ENCODE results near the gene LRP8. TPM values are rescaled to one million over a fixed set of nuclear protein-coding genes. Genes with fewer than 3 reads are reported as not detected.

LRP8 gene
- total and polyA plus RNA-seq, 2 donors from 2014 or later: 1.4 to 6.9 TPM

GRCh38 chr1:53349968-53350852 lies 22.3 kb upstream of the LRP8 start:
- no peaks in the 10 kb centered on the region for H3K36me3 ChIP-seq (ENCODE audit: control insufficient read depth in 2 of 3, insufficient read depth in 3 of 3, low read length in 3 of 3)
- no peak overlapping the region for H3K27ac ChIP-seq (ENCODE audit: low read depth in 2 of 2, low read length in 2 of 2)
- FAIRE-seq: no peak
- TF ChIP-seq, protein P1, sequence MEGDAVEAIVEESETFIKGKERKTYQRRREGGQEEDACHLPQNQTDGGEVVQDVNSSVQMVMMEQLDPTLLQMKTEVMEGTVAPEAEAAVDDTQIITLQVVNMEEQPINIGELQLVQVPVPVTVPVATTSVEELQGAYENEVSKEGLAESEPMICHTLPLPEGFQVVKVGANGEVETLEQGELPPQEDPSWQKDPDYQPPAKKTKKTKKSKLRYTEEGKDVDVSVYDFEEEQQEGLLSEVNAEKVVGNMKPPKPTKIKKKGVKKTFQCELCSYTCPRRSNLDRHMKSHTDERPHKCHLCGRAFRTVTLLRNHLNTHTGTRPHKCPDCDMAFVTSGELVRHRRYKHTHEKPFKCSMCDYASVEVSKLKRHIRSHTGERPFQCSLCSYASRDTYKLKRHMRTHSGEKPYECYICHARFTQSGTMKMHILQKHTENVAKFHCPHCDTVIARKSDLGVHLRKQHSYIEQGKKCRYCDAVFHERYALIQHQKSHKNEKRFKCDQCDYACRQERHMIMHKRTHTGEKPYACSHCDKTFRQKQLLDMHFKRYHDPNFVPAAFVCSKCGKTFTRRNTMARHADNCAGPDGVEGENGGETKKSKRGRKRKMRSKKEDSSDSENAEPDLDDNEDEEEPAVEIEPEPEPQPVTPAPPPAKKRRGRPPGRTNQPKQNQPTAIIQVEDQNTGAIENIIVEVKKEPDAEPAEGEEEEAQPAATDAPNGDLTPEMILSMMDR (IDR thresholded peaks at IDR 0.05; ENCODE audit: borderline replicate concordance, extremely low read depth, insufficient read depth): no peak
- intact Hi-C loops (cut with DNase I): no loop called here
- no peaks in the 10 kb centered on the region for H3K9me3 ChIP-seq (ENCODE audit: control insufficient read depth in 2 of 3, insufficient read depth in 1 of 3, low read length in 3 of 3)
- DNase-seq: peak in 2 of 5 donors; percentile 23 to 28
- no peaks in the 10 kb centered on the region for H3K27me3 ChIP-seq (ENCODE audit: control insufficient read depth, insufficient read depth, low read length)
- H3K4me1 ChIP-seq (ENCODE audit: control insufficient read depth in 2 of 3, insufficient read depth in 2 of 3, low read depth in 1 of 3, low read length in 3 of 3): no peaks in the 10 kb centered on the region
- H3K9ac ChIP-seq (ENCODE audit: low read length in 3 of 3): no peak overlapping the region
- no peak overlapping the region for H3K4me3 ChIP-seq (ENCODE audit: low read length in 3 of 3)

- Histone ChIP-seq H3K4me1 (ENCODE audit: control insufficient read depth in 2 of 3, insufficient read depth in 2 of 3, low read depth in 1 of 3, low read length in 3 of 3) (no peaks in the 10 kb centered on the region), H3K27ac (ENCODE audit: low read depth in 2 of 2, low read length in 2 of 2) (no peak overlapping the region), H3K9me3 (ENCODE audit: control insufficient read depth in 2 of 3, insufficient read depth in 1 of 3, low read length in 3 of 3) (no peaks in the 10 kb centered on the region), H3K4me3 (ENCODE audit: low read length in 3 of 3) (no peak overlapping the region), H3K27me3 (ENCODE audit: control insufficient read depth, insufficient read depth, low read length) (no peaks in the 10 kb centered on the region), H3K9ac (ENCODE audit: low read length in 3 of 3) (no peak overlapping the region), H3K36me3 (ENCODE audit: control insufficient read depth in 2 of 3, insufficient read depth in 3 of 3, low read length in 3 of 3) (no peaks in the 10 kb centered on the region)
- peak in 2 of 5 donors; percentile 10 to 24 for DNase-seq
- TF ChIP-seq, protein P1 (IDR thresholded peaks at IDR 0.05; ENCODE audit: borderline replicate concordance, extremely low read depth, insufficient read depth): no peak
- FAIRE-seq: no peak
- intact Hi-C loops (cut with DNase I): no loop called here
Observed at GRCh38 chr1:53349369-53349835, 21.5 kb upstream of the LRP8 start.

DNA sequence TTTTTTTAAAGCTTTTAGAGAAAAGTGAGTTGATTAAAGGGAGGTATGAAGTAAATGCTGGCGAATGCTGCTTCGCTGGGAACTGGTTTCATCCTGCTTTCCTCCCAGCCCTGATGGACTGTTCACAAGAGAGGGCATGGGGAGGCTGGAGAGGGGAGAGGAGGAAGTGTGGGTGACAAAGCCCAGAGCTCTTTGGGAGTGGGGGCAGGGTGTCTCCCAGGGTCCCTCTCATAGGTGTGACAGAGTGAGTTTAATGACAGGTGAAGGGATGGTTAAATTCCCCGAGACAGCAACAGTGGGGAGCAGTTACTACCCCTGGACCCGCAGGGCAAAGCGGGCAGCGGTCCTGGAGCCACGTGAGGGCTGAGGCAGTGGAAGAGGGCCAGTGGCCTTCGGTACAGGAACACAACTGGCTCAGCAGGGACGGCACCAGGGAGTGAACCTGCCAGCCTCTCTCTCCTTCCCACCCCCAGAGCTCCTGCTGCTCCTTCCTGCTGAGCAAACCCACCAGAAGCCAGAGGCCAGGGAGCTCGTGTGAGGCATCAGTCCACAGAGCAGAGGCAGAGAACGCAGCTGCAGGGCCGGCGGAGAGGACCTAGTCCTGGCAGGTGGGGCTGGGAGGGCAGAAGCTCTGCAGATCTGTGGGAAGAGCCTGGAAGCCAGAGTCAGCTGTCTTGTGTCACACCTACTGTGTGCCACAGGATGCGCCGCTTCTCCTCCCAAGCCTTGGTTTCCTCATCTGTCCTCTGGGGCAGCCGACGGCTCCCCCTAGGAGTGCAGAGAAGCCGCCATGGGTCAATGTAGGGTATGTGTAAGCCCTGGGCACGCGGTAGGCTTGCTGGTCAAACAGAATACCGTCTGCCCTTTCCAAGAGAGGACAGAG lies 20.9 kb upstream of the LRP8 start:
- no peaks in the 10 kb centered on the region for H3K9me3 ChIP-seq (ENCODE audit: control insufficient read depth in 2 of 3, insufficient read depth in 1 of 3, low read length in 3 of 3)
- FAIRE-seq (no peak), DNase-seq (peak; percentile 27 to 73 (median 38))
- no peaks in the 10 kb centered on the region for H3K36me3 ChIP-seq (ENCODE audit: control insufficient read depth in 2 of 3, insufficient read depth in 3 of 3, low read length in 3 of 3)
- TF ChIP-seq, protein P1 (IDR thresholded peaks at IDR 0.05; ENCODE audit: borderline replicate concordance, extremely low read depth, insufficient read depth): no peak
- H3K27me3 ChIP-seq (ENCODE audit: control insufficient read depth, insufficient read depth, low read length): no peaks in the 10 kb centered on the region
- no peaks in the 10 kb centered on the region for H3K4me1 ChIP-seq (ENCODE audit: control insufficient read depth in 2 of 3, insufficient read depth in 2 of 3, low read depth in 1 of 3, low read length in 3 of 3)
- intact Hi-C loops (cut with DNase I): no loop called here
- H3K9ac ChIP-seq (ENCODE audit: low read length in 3 of 3): no peak overlapping the region
- H3K4me3 ChIP-seq (ENCODE audit: low read length in 3 of 3): no peak overlapping the region
- H3K27ac ChIP-seq (ENCODE audit: low read depth in 2 of 2, low read length in 2 of 2): no peak overlapping the region

Data from kidney (tissue), 14 donors.